ENCODE data around the gene CDC25B. TPM values are rescaled to one million over a fixed set of nuclear protein-coding genes. Genes with fewer than 3 reads are reported as not detected.

CDC25B gene
- total and polyA plus RNA-seq, 2 of the 13 experiments (the other 11 are each of a cell fraction or from before 2014, with no cell fraction given), result 14.5 to 19.4 TPM

DNA sequence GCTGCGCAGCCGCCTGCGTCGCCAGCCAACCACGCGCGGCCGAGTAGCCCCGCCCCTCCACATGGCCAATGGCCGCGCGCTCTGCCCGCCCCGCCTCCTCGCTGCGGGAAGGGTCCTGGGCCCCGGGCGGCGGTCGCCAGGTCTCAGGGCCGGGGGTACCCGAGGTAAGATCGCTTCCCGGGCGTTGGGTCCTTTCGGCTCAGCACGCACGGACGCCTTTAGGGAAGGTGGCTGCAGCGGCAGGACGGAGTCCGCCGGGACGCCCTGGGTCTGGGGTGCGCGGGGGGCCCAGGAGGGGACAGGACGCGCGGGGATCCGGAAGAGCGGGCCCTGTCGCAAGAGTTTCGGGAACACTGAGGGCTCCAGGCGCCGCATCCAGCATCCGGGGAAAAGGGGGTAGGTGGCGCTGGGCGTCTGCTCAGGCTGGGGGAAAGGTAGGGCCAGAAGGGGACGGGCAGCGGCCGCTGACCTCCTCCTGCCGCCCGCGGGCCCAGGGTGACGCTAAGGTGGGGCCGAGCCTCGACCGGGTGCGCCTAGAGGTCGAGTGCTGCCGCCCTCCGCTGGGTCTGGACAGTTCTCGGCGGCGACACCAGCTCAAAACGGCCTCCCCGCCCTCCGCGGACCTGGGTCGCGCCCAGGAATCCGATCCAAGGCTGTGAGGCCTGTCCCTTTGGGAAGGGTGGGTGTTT lies 50.8 kb downstream of the CDC25B start, which contains the start of gene MAVS (continued):
- TF ChIP-seq SIX4 (CRISPR knock-in tag; IDR thresholded peaks at IDR 0.05), result no peak; the same call in 1 of the 2 replicates
- peak; percentile 59; the same call in 1 of the 2 replicates for TF ChIP-seq ZNF24 (IDR thresholded peaks at IDR 0.05)
- no peak for TF ChIP-seq ARNT (IDR thresholded peaks at IDR 0.05)
- TF ChIP-seq, protein P1, sequence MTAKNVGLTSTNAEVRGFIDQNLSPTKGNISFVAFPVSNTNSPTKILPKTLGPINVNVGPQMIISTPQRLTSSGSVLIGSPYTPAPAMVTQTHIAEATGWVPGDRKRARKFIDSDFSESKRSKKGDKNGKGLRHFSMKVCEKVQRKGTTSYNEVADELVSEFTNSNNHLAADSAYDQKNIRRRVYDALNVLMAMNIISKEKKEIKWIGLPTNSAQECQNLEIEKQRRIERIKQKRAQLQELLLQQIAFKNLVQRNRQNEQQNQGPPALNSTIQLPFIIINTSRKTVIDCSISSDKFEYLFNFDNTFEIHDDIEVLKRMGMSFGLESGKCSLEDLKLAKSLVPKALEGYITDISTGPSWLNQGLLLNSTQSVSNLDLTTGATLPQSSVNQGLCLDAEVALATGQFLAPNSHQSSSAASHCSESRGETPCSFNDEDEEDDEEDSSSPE (CRISPR knock-in tag; IDR thresholded peaks at IDR 0.05), result peak; percentile 61
- TF ChIP-seq, protein P2, sequence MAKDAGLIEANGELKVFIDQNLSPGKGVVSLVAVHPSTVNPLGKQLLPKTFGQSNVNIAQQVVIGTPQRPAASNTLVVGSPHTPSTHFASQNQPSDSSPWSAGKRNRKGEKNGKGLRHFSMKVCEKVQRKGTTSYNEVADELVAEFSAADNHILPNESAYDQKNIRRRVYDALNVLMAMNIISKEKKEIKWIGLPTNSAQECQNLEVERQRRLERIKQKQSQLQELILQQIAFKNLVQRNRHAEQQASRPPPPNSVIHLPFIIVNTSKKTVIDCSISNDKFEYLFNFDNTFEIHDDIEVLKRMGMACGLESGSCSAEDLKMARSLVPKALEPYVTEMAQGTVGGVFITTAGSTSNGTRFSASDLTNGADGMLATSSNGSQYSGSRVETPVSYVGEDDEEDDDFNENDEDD (CRISPR knock-in tag; IDR thresholded peaks at IDR 0.05; ENCODE audit: borderline replicate concordance), result peak; percentile 58; the same call in 1 of the 2 replicates
- no peak for TF ChIP-seq MAFF (IDR thresholded peaks at IDR 0.05; ENCODE audit: low read depth, low read length)
- TF ChIP-seq, protein P3, sequence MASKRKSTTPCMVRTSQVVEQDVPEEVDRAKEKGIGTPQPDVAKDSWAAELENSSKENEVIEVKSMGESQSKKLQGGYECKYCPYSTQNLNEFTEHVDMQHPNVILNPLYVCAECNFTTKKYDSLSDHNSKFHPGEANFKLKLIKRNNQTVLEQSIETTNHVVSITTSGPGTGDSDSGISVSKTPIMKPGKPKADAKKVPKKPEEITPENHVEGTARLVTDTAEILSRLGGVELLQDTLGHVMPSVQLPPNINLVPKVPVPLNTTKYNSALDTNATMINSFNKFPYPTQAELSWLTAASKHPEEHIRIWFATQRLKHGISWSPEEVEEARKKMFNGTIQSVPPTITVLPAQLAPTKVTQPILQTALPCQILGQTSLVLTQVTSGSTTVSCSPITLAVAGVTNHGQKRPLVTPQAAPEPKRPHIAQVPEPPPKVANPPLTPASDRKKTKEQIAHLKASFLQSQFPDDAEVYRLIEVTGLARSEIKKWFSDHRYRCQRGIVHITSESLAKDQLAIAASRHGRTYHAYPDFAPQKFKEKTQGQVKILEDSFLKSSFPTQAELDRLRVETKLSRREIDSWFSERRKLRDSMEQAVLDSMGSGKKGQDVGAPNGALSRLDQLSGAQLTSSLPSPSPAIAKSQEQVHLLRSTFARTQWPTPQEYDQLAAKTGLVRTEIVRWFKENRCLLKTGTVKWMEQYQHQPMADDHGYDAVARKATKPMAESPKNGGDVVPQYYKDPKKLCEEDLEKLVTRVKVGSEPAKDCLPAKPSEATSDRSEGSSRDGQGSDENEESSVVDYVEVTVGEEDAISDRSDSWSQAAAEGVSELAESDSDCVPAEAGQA (IDR thresholded peaks at IDR 0.05; ENCODE audit: low read depth), result peak; percentile 68
- TF ChIP-seq, protein P3 (CRISPR knock-in tag; IDR thresholded peaks at IDR 0.05; ENCODE audit: borderline replicate concordance), result peak; percentile 94
- TF ChIP-seq, protein P4, sequence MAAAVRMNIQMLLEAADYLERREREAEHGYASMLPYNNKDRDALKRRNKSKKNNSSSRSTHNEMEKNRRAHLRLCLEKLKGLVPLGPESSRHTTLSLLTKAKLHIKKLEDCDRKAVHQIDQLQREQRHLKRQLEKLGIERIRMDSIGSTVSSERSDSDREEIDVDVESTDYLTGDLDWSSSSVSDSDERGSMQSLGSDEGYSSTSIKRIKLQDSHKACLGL (CRISPR knock-in tag; IDR thresholded peaks at IDR 0.05), result peak; percentile 71
- peak; percentile 75; the same call in 1 of the 2 replicates for TF ChIP-seq ZFP1 (CRISPR knock-in tag; IDR thresholded peaks at IDR 0.05)
- no peak for TF ChIP-seq ZNF724P (CRISPR knock-in tag; IDR thresholded peaks at IDR 0.05; ENCODE audit: borderline replicate concordance)
- TF ChIP-seq ZNF792 (CRISPR knock-in tag; IDR thresholded peaks at IDR 0.05), result peak; percentile 35
- peak in 1 of 2 experiments; percentile 96; a peak in 2 of 4 replicates for TF ChIP-seq KLF16 (CRISPR knock-in tag; IDR thresholded peaks at IDR 0.05)
- peak; percentile 68 for TF ChIP-seq ELF1 (CRISPR knock-in tag; IDR thresholded peaks at IDR 0.05)
- peak; percentile 73 for TF ChIP-seq ZNF777 (CRISPR knock-in tag; IDR thresholded peaks at IDR 0.05)
- 0 out of 2 replicates have a peak, but pooled peaks have one; percentile 38 for TF ChIP-seq ZFP37 (CRISPR knock-in tag; IDR thresholded peaks at IDR 0.05; ENCODE audit: borderline replicate concordance)
- peak; percentile 54 for TF ChIP-seq GATAD2A (CRISPR knock-in tag; IDR thresholded peaks at IDR 0.05)
- TF ChIP-seq JUNB (CRISPR knock-in tag; IDR thresholded peaks at IDR 0.05; ENCODE audit: borderline replicate concordance), result no peak

Data from HepG2 (cell line).